Immature natural killer cell (primary cell): ENCODE measurements around the gene GABBR2. TPM values are rescaled to one million over a fixed set of nuclear protein-coding genes. Genes with fewer than 3 reads are reported as not detected.
A peak's percentile ranks its signal among the peaks of the same experiment; 100 is the strongest.

Experiments
- DNase-seq, 3 donors: peaks; one replicate each; pipeline ENCODE4 v3.0.0; 2022; ENCODE audit warnings: mixed read lengths in 1 of 3
- H3K27ac Mint-ChIP-seq, 6 donors: one replicate each; pipeline ENCODE4 v1.8.0; 2020; ENCODE audit warnings: mixed read lengths in 6 of 6, mild to moderate bottlenecking in 5 of 6, inconsistent platforms in 4 of 6, moderate library complexity in 3 of 6
- H3K27me3 Mint-ChIP-seq, 3 donors: one replicate each; pipeline ENCODE4 v1.8.0; 2020 to 2021; ENCODE audit warnings: low read depth in 3 of 3, mild to moderate bottlenecking in 3 of 3, mixed read lengths in 3 of 3, moderate library complexity in 3 of 3, inconsistent platforms in 1 of 3
- H3K36me3 Mint-ChIP-seq, 3 donors: one replicate each; pipeline ENCODE4 v1.8.0; 2020; ENCODE audit warnings: mixed read lengths in 3 of 3, inconsistent platforms in 2 of 3, mild to moderate bottlenecking in 2 of 3
- H3K4me1 Mint-ChIP-seq, 2 donors: one replicate each; pipeline ENCODE4 v1.8.0; 2020; ENCODE audit warnings: inconsistent platforms in 2 of 2, mild to moderate bottlenecking in 2 of 2, mixed read lengths in 2 of 2, moderate library complexity in 1 of 2
- H3K4me3 Mint-ChIP-seq, 5 donors: one replicate each; pipeline ENCODE4 v1.8.0; 2020; ENCODE audit warnings: mild to moderate bottlenecking in 5 of 5, mixed read lengths in 5 of 5, inconsistent platforms in 3 of 5, moderate library complexity in 3 of 5
- H3K9me3 Mint-ChIP-seq, 6 donors: one replicate each; pipeline ENCODE4 v1.8.0; 2020; ENCODE audit warnings: mild to moderate bottlenecking in 6 of 6, mixed read lengths in 6 of 6, inconsistent platforms in 4 of 6, moderate library complexity in 3 of 6
- polyA plus RNA-seq, 3 donors: library from polyadenylated mRNA; unstranded; fragments of 300-500 nt; fragmentation: Illumina TruSeq; gene quantifications; one replicate each; pipeline ENCODE4 v1.2.3, GENCODE V29; 2021

GABBR2 gene
- polyA plus RNA-seq, 3 donors from 2014 or later: not detected

- H3K36me3 Mint-ChIP-seq: peaks cover 5 to 24% (median 15%) of the 10 kb centered on the region in 3 donors
- no peaks in the 10 kb centered on the region for H3K27me3 Mint-ChIP-seq
- no peak overlapping the region for H3K27ac Mint-ChIP-seq
- H3K4me3 Mint-ChIP-seq: no peak overlapping the region
- H3K9me3 Mint-ChIP-seq: no peaks in the 10 kb centered on the region
- DNase-seq: no peak
- peaks cover 5 to 16% of the 10 kb centered on the region in 2 donors for H3K4me1 Mint-ChIP-seq
These were observed 459.8 kb downstream of the GABBR2 start for GRCh38 chr9:98248737-98249474.

- Mint-ChIP-seq H3K4me1 (peaks cover 4 to 8% of the 10 kb centered on the region in 2 donors), H3K9me3 (no peaks in the 10 kb centered on the region), H3K27ac (no peak overlapping the region), H3K4me3 (no peak overlapping the region), H3K36me3 (peaks cover 5 to 18% (median 13%) of the 10 kb centered on the region in 3 donors), H3K27me3 (no peaks in the 10 kb centered on the region)
- no peak for DNase-seq
These were observed 460.7 kb downstream of the GABBR2 start for GRCh38 chr9:98247831-98248657.

GRCh38 chr9:98242426-98242825 is 466.3 kb downstream of the GABBR2 start:
- H3K9me3 Mint-ChIP-seq: no peaks in the 10 kb centered on the region
- no peak overlapping the region for H3K27ac Mint-ChIP-seq
- DNase-seq: no peak
- no peaks in the 10 kb centered on the region for H3K4me1 Mint-ChIP-seq
- H3K4me3 Mint-ChIP-seq: no peak overlapping the region
- peaks cover 0 to 9% (median 4%) of the 10 kb centered on the region in 3 donors for H3K36me3 Mint-ChIP-seq
- H3K27me3 Mint-ChIP-seq: no peaks in the 10 kb centered on the region

GRCh38 chr9:98241357-98242300 is 467.1 kb downstream of the GABBR2 start:
- Mint-ChIP-seq H3K9me3 (no peaks in the 10 kb centered on the region), H3K4me1 (no peaks in the 10 kb centered on the region), H3K36me3 (peaks cover 2 to 11% (median 4%) of the 10 kb centered on the region in 3 donors), H3K27me3 (no peaks in the 10 kb centered on the region), H3K4me3 (no peak overlapping the region), H3K27ac (peak overlapping the region in 1 of 6 donors; percentile 40)
- DNase-seq: no peak

GRCh38 chr9:98240475-98240874 is 468.3 kb downstream of the GABBR2 start:
- H3K27ac Mint-ChIP-seq: no peak overlapping the region
- H3K4me3 Mint-ChIP-seq: no peak overlapping the region
- no peaks in the 10 kb centered on the region for H3K9me3 Mint-ChIP-seq
- no peak for DNase-seq
- peaks cover 5 to 10% (median 5%) of the 10 kb centered on the region in 3 donors for H3K36me3 Mint-ChIP-seq
- peaks cover 0 to 1% (median 0%) of the 10 kb centered on the region in 3 donors for H3K27me3 Mint-ChIP-seq
- no peaks in the 10 kb centered on the region for H3K4me1 Mint-ChIP-seq

Other genes with a start within 250 kb of the GABBR2 start
- 1 to 10 TPM; 2.6 to 3.7 (median 3.2) TPM for gene ANKS6, start 87.6 kb upstream of the GABBR2 start, polyA plus RNA-seq
- gene GALNT12, start 98.7 kb upstream of the GABBR2 start, polyA plus RNA-seq: 1 to 10 TPM; 1.7 to 4.3 (median 4.2) TPM
- under 1 TPM; 0.36 to 0.85 (median 0.54) TPM for gene COL15A1, start 235.0 kb upstream of the GABBR2 start, polyA plus RNA-seq